Measurements from ENCODE around the gene EMID1.
"Not testable (repeated sequence)": the region's sequence is repeated elsewhere in the genome, so short reads cannot be mapped to it uniquely, and the experiment has no call there.

The EMID1 gene

DNA sequence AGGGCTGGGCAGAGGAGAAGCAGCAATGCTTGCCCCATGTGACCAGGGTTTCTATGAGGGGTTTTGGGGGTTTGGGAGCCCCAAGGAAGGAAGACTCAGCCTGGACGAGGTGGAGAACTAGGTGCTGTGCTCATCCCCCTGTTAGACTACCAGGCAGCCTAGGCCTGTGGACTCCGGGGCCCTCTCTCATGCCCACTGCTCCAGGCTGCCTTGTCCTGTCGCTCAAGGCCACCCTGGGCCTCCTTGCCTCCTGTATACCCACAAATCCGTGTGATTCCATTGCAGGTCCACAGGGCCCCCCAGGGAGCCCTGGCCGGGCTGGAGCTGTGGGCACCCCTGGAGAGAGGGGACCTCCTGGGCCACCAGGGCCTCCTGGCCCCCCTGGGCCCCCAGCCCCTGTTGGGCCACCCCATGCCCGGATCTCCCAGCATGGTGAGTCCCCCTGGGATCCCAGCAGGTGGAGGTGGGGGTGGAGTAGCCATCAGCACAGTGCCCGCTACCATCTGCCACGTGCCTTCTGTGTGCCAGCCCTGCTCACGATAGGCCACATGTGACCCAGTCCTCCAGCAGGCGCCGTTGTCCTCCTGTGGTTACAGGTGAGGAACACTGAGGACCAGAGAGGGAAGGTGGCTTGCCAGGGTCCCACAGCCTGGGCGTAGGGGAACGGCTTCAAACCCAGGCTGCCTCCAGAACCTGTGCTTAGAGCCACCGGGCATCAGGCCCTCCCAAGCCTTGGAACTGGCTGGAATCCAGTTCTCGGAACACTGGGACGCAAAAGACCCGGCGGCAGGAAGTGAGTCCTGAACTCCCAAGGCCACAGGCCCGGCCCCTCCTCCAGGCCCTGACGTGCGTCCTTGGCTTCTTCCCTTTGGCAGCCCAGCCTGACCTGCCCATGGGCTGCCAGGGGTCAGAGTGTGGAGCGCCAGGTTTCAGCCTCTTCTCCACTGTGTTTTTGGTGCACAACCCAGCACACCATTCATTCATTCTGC lies 26.6 kb downstream of the EMID1 start:
- DNase-seq (ENCODE audit: low read depth) = no peak

DNA sequence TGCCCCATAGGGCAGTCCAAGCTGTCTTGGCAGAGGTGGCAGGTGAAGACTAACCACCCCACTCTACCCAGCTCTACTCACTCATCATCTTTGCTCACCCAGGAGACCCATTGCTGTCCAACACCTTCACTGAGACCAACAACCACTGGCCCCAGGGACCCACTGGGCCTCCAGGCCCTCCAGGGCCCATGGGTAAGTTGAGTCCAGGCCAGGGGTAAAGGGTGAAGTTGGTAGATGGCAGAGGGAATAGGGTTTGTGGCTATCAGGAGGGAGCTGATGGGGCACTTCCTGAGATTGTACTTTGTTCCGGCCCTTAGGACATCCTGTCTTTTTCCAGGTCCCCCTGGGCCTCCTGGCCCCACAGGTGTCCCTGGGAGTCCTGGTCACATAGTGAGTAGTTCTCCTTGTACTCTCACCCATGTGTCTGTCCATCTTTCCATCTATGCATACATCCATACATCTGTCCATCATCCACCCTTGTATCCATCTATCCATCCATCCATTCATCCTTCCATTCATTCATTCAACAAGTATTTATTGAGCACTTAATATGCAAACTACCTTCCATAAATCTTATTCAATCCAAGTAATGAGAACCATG lies 27.7 kb downstream of the EMID1 start:
- DNase-seq (ENCODE audit: low read depth) = no peak

DNA sequence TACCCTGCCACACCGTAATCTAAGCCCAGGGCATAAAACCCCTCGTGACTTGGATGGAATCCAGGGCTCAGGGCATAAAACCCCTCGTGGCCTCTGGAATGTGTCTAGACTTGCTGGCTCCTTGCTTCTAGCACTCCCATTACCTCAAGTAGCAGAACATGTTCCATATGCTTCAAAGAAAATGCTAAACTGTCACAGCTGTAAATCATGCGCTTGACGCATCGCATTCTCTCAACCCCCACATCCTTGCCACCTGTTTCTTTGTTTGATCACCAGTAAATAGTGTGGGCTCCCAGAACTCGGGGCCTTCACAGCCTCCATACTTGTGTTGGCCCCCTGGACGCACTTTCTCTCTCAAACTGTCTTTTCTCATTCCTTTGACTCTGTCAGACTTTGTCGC lies 34.8 kb downstream of the EMID1 start:
- not testable (repeated sequence) for DNase-seq (ENCODE audit: low read depth)

DNA sequence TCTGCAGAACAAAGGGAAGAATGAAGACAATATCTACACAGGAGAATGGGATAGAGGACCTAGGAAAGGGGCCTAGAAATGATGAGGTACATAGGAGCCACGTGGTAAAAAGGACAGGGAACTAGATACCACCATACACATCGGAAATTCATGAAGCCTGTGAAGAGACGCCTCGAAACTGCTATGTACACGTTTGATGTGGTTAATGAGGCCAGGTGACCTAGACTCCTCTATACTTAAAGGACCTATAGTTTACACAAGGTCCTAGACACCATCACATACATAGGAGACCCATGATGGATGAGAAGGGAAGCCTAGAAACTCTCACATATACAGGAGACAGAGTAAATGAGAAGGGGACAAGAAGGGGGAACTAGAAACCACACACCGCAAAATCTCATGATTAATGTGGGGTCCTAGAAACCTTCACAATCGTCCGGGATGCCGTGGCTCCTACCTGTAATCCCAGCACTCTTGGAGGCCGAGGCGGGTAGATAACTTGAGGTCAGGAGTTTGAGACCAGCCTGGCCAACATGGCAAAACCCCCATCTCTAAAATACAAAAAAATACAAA lies 38.3 kb downstream of the EMID1 start:
- no peak for DNase-seq (ENCODE audit: low read depth)

DNA sequence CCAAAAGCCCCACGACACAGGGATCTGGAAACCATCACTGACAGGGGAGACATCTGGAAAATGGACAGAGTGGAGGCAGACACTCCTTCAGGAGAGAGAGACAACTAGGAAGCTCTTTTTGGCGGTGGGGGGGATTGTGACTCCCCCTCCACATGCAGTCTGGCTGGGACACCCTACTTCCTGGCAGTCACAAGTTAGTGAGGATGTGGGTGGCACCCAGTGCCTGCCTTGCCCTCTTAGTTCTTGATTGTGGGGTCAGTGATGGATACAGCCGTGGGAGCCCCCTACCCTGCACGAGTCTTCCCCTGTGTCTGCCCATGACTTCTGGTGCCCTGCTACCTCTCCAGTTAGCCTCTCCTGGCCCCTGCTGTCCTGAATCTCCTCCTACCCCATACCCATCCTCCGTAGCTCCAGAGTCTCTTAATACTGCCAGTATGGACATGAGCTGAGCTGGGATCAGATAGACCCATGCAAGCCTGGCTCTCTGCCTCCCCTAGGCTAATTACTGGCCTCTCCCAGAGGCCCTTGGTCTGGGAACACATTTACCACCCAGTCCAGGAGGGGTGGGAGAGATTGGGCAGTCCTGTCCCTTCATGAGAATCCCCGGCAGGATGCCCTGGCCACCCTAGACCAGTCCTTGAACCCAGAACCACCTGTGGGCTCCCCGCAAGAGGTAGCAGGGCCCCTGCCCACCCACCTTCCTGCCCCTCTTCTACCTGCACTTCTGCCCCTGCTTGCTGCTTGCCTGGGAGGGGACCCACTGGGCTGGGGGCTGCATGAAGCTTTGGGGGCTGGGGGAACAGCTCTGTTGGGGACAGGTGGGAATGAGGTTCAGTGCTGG lies 39.3 kb downstream of the EMID1 start:
- no peak for DNase-seq (ENCODE audit: low read depth)

DNA sequence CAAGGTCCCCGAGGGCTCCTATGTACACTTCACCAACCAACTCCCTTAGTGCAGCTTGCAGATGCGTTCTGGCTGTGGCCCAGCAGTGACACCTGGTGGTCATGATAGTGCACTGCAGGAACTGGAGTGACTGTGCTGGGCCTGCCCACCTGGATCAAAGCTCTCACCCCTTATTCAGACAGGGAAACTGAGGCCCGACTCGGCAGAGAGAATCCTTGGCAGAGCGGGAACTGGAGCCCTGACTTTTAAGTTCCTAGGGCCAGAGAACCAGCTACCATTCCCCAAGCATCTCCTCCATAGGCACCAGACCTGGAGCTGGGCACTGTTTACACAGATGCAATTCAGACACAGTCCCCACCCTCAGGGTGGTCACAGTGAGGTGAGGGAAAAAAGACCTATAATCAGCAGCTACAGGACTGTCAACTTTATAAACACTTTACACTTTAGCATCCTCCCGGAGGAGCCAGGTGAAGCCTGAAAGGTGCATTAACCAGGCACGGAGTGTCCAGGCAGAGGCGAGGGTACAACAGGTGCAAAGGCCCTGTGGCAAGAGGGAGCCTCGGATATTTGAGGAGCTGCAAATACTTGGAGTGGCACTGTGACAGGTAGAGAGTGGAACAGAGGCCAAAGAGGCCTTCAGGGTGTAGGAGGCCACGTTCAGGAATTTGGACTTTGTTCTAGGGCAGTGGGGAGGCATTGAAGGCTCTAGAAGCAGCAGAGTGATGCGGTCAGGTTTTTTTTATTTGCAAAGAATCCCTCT lies 40.1 kb downstream of the EMID1 start:
- peak; percentile 47 for DNase-seq (ENCODE audit: low read depth)

DNA sequence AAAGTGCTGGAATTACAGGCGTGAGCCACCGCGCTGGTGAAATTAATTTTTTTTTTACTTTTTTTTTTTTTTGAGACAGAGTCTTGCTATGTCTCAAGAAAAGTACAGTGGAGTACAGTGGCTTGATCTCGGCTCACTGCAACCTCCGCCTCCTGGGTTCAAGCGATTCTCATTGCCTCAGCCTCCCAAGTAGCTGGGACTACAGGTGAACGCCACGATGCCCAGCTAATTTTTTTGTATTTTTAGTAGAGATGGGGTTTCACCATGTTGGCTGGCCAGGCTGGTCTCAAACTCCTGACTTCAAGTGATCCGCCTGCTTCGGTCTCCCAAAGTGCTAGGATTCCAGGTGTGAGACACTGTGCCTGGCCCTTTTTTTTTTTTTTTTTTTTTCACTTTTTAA lies 42.2 kb downstream of the EMID1 start:
- DNase-seq (ENCODE audit: low read depth) = not testable (repeated sequence)

DNA sequence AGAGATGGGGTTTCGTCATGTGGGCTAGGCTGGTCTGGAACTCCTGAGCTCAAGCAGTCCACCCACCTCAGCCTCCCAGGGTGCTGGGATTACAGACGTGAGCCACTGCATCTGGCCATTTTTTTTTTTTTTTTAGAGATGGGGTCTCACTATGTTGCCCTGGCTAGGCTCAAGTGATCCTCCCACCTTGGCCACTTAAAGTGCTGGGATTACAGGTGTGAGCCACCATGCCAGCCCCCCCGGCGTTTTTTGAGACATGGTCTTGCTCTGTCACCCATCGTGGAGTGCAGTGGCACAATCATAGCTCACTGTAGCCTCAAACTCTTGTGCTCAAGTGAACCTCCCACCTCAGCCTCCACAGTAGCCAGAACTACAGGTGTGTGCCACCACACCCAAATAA lies 45.6 kb downstream of the EMID1 start:
- DNase-seq (ENCODE audit: low read depth) = no peak

DNA sequence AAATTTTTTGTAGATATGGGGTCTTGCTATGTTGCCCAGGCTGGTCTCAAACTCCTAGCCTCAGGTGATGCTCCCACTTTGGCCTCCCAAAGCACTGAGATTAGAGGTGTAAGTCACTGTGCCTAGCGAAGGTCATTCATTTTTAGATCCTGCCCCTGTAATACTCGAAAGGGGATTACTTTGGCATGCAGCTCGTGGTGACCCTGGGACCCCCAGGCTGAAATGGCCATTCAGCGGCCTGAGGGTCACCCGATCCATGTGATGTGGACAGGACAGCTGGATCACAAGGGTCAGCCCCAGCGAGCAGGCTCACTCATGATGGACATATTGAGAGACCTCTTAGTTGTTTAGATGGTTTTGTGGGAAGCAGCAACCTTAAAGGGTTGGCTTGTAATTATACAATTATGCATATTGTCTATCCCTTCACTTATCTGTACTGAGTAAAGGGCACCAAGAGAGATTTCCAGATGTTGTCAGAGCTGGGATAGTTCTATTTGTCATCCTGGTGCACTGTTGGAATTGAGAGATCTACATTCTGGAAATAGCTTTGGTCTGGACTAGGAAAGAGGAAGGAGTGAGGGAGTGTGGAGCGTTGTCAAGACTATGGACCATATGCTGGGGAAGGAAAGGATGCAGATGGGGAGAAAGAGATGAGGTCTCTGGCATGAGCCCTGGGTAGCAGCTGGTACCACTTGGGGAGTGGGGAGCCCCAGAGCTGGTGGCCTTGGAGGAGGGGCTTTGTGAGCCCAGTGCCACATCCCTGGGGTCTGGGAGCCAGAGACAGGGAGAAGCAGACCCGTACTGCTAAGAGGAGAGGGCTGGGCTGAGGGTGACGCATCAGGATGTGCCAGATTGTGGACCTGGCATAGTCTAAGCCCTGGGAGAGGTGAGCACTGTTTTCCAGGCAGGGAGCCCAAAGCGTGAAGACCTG lies 46.5 kb downstream of the EMID1 start:
- DNase-seq (ENCODE audit: low read depth) = no peak

DNA sequence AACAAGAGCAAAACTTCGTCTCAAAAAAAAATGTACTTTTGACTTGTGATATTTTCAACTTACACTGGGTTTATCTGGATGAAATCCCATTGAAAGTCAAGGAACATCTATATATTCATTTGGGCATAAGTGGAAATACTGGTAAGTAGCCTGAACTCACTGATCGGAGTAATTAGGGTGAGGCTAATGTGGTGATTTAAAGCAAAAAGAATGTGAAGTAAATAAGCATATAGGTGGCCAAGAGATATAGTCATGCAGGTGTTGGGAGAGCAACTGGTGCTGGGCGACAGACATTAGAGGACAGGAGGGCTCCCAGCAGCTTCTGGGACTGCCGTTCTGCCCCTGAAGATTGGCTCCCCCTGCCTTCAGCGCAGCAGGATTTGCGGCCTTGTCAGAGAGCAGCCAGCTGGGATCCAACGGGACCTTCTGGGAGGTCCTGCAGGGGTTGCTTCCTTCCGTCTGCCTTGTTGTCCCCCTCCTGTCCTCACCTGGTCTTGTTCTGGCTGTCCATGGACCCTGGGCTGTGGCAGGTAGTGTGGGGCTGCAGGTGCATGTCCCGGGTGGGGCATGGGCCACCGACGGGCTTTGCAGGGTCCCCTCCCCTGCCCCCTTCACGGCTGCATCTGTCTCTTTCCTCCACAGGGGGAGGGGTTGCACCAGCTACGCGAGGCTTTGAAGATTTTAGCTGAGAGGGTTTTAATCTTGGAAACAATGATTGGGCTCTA lies 48.0 kb downstream of the EMID1 start:
- no peak for DNase-seq (ENCODE audit: low read depth)

DNA sequence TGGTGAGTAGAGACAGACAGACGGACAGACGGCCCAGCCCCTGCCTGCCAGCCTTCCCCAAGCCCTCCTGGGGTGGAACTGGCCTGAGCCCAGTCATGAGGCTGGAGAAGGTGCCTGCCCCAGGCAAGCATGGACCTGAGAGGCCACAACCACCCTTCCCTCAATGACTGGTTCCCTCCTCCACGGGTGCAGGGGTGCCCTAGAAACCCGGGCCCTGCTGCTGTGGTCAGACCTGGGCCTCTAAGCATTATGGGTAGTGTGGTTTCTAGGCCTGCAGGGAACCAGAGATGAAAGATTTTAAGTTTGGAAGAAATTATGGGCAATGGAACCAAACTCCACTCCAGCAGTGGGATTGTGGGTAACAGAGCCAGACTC lies 48.6 kb downstream of the EMID1 start:
- DNase-seq (ENCODE audit: low read depth) = no peak

DNA sequence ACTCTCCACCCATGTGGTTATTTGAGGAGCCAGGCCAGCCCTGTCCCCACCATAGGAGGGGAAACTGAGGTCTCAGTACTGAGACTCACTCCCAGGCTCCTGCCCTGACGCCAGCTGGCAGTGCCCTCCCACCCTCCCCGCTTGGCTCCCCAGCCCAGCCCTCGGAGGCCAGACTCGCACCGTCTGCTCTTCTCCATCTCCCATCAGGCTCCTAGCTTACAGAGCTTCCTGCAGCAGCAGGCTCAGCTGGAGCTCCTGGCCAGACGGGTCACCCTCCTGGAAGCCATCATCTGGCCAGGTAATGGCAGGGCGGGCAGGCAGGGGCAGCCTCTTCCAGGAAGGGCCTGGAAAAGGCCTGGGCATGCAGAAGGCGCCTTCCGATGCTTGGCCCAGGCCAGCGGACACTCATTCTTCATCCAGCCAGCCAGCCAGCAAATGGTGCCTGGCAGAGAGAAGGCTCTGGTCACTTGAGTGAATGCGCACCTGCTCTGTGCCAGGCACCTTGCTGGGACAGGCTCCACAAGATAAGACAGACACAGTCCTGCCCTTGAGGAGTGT lies 49.4 kb downstream of the EMID1 start:
- no peak for DNase-seq (ENCODE audit: low read depth)

DNA sequence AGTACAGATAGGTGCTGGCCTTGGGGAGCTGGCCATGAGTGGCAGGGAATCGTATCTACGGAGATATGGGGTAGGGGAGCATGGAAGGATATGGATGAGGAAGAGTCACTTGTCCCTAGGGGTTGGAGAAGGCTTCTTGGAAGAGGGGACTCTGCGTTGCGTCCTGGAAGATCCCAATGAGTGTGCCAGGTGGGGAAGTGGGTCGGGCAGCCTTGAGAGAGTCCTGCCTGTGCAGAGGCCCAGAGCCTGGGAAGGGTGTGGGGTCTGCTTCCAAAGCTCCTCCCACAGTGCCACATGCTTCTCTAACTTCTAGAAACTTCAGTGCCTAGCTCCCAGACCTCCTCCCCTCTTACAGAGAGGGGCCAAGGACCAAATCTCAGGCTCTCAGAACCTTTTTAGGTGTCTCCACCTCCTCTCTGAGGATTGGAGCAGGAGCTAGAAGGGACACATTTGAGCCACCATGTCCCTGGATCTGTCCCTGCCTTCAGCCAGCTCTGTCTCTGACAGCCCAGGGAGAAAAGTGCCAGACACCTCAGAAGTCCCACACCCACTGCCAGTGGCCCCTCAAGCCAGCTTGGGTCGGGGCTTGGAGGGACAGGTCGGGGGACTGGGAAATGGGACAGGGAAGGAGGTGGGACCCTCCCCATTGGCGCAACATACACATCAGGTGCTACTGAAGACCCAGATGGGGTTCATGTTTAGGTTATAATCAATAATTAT lies 51.1 kb downstream of the EMID1 start:
- DNase-seq (ENCODE audit: low read depth) = no peak

DNA sequence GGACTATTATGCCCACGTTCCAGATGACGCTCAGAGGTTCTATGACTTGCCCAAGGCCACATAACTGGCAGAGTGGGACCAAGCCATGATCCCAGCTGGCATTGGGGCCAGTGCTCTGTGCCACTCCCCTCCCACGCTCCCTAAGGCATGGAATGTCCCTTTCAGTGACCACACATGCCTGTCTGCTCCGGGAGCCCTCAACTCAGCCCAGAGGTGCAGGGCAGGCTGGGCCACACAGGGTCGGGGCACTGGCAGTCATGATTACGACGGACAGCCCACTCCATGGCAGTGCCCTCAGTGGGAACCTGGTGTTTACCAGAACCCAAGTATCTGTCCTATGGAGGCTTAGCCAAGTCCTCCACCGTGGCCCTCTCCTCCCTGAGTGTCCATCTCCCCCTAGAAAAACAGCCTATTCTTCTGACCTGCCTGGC lies 52.1 kb downstream of the EMID1 start:
- no peak for DNase-seq (ENCODE audit: low read depth)

DNA sequence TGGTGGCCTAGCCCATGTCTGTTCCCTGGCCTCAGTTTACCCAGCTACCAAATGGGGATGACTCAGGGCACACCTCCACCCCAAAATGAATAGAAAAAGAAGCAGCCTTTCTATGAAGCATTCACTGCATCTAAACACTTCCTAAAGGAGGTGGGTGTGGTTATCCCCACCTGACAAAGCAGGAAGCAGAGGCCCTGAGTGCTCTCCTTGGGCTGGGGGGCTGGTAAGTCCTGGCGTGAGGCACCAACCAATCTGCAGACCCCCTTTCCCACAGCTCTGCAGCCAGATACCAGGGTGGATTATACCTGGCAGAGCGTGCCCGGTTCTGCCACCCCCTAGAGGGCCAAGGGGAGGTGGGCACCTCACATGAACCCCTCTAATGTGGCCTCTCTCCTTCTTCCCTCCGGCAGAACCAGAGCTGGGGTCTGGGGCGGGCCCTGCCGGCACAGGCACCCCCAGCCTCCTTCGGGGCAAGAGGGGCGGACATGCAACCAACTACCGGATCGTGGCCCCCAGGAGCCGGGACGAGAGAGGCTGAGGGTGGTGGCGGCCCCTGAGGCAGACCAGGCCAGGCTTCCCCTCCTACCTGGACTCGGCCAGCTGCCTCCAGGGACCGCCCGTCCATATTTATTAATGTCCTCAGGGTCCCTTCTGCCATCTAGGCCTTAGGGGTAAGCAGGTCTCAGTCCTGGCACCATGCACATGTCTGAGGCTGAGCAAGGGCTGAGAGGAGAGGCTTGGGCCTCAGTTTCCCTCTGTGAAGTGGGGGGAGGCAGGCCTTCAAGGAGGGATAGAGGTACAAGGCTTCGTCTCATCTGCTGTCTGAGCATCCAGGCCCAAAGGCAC lies 52.9 kb downstream of the EMID1 start:
- DNase-seq (ENCODE audit: low read depth) = no peak

DNA sequence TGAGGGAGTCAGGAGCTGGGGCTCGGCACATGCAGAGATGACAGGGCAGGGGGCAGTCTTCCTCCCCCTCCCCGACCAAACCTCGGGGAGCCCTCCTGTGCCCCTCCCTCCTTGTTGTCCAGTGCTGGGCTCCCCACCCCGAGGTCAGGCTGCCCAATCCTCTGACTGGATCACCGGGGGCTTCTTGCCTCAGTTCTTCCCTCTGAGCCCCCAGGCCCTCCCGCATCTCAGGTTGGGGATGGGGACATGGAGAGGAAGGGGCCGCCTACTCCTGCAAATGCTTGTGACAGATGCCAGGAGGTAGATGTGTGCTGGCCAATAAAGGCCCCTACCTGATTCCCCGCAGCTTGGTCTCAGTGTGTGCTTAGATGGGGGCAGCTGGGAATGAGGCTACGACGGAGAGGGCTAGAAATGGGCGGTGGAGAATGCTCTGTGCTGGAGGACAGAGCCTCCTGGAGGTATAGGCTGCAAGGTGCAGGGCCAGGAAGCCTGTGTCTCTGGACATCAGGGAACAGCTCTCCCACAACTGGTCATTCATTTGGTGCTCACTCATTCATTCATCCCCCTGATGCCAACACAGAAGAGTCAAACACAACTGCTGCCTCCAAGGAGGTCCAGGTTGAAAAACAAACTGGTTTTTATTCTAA lies 53.7 kb downstream of the EMID1 start:
- no peak for DNase-seq (ENCODE audit: low read depth)

DNA sequence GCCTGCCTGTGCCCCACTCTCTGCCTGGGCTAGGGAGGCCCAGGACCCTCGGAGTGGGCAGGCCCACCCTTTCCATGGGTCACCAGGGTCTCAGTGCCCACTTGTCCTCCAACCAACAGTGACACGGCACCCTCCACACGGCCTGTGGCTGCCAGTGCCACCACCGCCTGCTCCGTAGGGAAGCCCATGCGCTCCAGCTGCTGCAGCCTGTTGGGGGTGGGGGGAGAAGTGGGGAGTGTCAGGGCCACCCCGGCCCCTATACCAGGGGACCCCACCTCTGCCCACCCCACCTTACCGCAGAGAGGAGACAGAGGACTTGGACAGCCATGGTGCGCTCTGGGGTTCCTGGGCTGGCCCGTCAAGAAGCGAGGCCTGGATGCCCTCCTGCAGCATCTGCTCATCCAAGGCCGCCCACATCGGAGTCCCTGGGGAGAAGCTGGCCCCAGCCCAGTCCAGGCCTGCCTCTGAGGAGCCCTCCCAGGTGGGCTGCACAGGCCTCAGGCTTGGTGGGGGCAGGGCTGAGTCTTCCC lies 54.4 kb downstream of the EMID1 start:
- DNase-seq (ENCODE audit: low read depth) = no peak
